ENCODE results near the gene TMEM30B. TPM values are rescaled to one million over a fixed set of nuclear protein-coding genes. Genes with fewer than 3 reads are reported as not detected.

Gene TMEM30B
- total and polyA plus RNA-seq, 9 of the 15 experiments (the other 6 are each of a cell fraction or from before 2014, with no cell fraction given): 0.04 TPM; not detected in 8

DNA sequence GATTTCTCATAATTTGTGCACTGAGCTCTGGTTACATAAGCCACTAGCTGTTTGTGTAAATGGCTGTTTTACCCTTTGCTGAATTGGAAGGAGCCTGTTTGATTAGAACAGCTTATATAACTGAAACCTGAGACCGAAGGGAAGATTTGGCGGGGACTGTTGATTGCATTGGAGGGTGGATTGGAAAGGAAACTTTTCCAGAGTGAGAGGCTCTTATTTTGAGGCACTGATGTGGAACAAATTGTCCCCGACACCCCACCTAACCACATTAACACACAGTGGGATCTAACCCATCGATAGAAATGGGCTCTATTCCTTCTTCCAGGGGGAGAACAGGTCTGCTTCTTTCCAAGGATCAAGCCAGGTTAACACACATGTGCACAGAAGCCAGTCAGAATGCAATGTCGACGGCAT, 51.7 kb downstream of the TMEM30B start:
- ChIA-PET POLR2A (no interaction called here), CTCF (ENCODE audit: low intra/inter-chr PET ratio) (no interaction called here)
- Histone ChIP-seq H3K4me2 (ENCODE audit: insufficient read depth, low read length) (no peak overlapping the region), H3K4me3 (no peak overlapping the region), H3K9ac (ENCODE audit: insufficient read depth in 1 of 2, low read depth in 2 of 2, low read length in 2 of 2) (no peak overlapping the region), H3K9me1 (ENCODE audit: control insufficient read depth, insufficient read depth, low read length) (no peaks in the 10 kb centered on the region), H3K27ac (ENCODE audit: extremely low read depth, low read depth, low read length) (no peak overlapping the region), H3K27me3 (ENCODE audit: control insufficient read depth in 2 of 2, insufficient read depth in 2 of 2, low read length in 2 of 2) (peaks cover 0 to 11% of the 10 kb centered on the region in 2 experiments; a peak in 2 of 5 replicates), H2AFZ (ENCODE audit: low read depth, low read length) (no peak overlapping the region), H3K36me3 (ENCODE audit: control insufficient read depth, insufficient read depth, low read length) (no peaks in the 10 kb centered on the region), H4K20me1 (replicated peaks; ENCODE audit: control insufficient read depth, insufficient read depth, low read length) (no peaks in the 10 kb centered on the region), H3K9me3 (replicated peaks; ENCODE audit: control insufficient read depth, insufficient read depth, low read depth, low read length) (no peaks in the 10 kb centered on the region), H3K79me2 (ENCODE audit: control insufficient read depth, insufficient read depth, low read length) (no peaks in the 10 kb centered on the region), H3K4me1 (replicated peaks in 1 of 2; ENCODE audit: control insufficient read depth in 2 of 2, insufficient read depth in 2 of 2, low read length in 2 of 2) (no peaks in the 10 kb centered on the region)
- no peak for FAIRE-seq
- WGBS (ENCODE audit: insufficient coverage, low coverage, missing lambda C conversion rate): 0% methylated on average over 4 of the region's 6 CpGs
- no peak for DNase-seq (ENCODE audit: extremely low read depth in 1 of 4, low spot score in 3 of 4)
- ATAC-seq: no peak
- BruUV-seq (replicated peaks): no TSS peak
- intact Hi-C loops (cut with micrococcal nuclease) (no loop called here), in situ Hi-C loops (cut with MboI) (no loop called here)
- TF ChIP-seq NFE2 (IDR thresholded peaks at IDR 0.05; ENCODE audit: low read depth): no peak
- no peak for TF ChIP-seq SOX6 (IDR thresholded peaks at IDR 0.05)
- no peak for TF ChIP-seq ZNF780A (CRISPR knock-in tag; IDR thresholded peaks at IDR 0.05)
- TF ChIP-seq TFAM (CRISPR knock-in tag; conservative IDR thresholded peaks at IDR 0.05): no peak
- TF ChIP-seq ZNF398 (CRISPR knock-in tag; IDR thresholded peaks at IDR 0.05): no peak
- no peak for TF ChIP-seq NR2C2 (CRISPR knock-in tag; IDR thresholded peaks at IDR 0.05)
- no peak for TF ChIP-seq NR2C2 (tag; IDR thresholded peaks at IDR 0.05)
- no peak for TF ChIP-seq BRCA1 (IDR thresholded peaks at IDR 0.05)
- TF ChIP-seq BRCA1 (CRISPR knock-in tag; IDR thresholded peaks at IDR 0.05): no peak
- TF ChIP-seq, protein P1, sequence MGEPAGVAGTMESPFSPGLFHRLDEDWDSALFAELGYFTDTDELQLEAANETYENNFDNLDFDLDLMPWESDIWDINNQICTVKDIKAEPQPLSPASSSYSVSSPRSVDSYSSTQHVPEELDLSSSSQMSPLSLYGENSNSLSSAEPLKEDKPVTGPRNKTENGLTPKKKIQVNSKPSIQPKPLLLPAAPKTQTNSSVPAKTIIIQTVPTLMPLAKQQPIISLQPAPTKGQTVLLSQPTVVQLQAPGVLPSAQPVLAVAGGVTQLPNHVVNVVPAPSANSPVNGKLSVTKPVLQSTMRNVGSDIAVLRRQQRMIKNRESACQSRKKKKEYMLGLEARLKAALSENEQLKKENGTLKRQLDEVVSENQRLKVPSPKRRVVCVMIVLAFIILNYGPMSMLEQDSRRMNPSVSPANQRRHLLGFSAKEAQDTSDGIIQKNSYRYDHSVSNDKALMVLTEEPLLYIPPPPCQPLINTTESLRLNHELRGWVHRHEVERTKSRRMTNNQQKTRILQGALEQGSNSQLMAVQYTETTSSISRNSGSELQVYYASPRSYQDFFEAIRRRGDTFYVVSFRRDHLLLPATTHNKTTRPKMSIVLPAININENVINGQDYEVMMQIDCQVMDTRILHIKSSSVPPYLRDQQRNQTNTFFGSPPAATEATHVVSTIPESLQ (CRISPR knock-in tag; IDR thresholded peaks at IDR 0.05): no peak
- no peak for TF ChIP-seq MEF2D (tag; conservative IDR thresholded peaks at IDR 0.05; ENCODE audit: low read depth)
- no peak for TF ChIP-seq ZNF830 (CRISPR knock-in tag; IDR thresholded peaks at IDR 0.05)
- TF ChIP-seq ZNF431 (CRISPR knock-in tag; IDR thresholded peaks at IDR 0.05): no peak
- TF ChIP-seq, protein P2, sequence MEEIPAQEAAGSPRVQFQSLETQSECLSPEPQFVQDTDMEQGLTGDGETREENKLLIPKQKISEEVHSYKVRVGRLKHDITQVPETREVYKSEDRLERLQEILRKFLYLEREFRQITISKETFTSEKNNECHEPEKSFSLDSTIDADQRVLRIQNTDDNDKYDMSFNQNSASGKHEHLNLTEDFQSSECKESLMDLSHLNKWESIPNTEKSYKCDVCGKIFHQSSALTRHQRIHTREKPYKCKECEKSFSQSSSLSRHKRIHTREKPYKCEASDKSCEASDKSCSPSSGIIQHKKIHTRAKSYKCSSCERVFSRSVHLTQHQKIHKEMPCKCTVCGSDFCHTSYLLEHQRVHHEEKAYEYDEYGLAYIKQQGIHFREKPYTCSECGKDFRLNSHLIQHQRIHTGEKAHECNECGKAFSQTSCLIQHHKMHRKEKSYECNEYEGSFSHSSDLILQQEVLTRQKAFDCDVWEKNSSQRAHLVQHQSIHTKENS (CRISPR knock-in tag; IDR thresholded peaks at IDR 0.05): no peak
- no peak for TF ChIP-seq PCBP1 (IDR thresholded peaks at IDR 0.05; ENCODE audit: low read depth, low read length, poor library complexity, severe bottlenecking)
- no peak for TF ChIP-seq ARID3B (CRISPR knock-in tag; IDR thresholded peaks at IDR 0.05; ENCODE audit: borderline replicate concordance)
- no peak for TF ChIP-seq ARHGAP35 (IDR thresholded peaks at IDR 0.05; ENCODE audit: partially characterized antibody)
- no peak for TF ChIP-seq SRSF9 (IDR thresholded peaks at IDR 0.05; ENCODE audit: borderline replicate concordance, low read depth, low read length)
- no peak for TF ChIP-seq FOSL1 (tag; conservative IDR thresholded peaks at IDR 0.05)

Data from K562 (cell line).